Suprapubic skin (tissue), 4 donors: Measurements from ENCODE around the gene TMEM163. TPM values are rescaled to one million over a fixed set of nuclear protein-coding genes. Genes with fewer than 3 reads are reported as not detected.

Source experiments
- DNase-seq, 2 donors: peaks; one replicate each; pipeline ENCODE4 v3.0.0-alpha.2; 2019; ENCODE audit warnings: low spot score in 2 of 2
- H3K27ac ChIP-seq: fragments of 200-600 bp; sonication (generic); one replicate; pipeline ENCODE4 v1.5.1; 2019
- H3K27me3 ChIP-seq: fragments of 200-600 bp; sonication (generic); one replicate; pipeline ENCODE4 v1.5.1; 2019
- H3K36me3 ChIP-seq: fragments of 200-600 bp; sonication (generic); one replicate; pipeline ENCODE4 v1.5.1; 2019
- H3K4me1 ChIP-seq: fragments of 200-600 bp; sonication (generic); one replicate; pipeline ENCODE4 v1.5.1; 2019
- H3K4me3 ChIP-seq: fragments of 200-600 bp; sonication (generic); one replicate; pipeline ENCODE4 v1.5.1; 2019; ENCODE audit warnings: mild to moderate bottlenecking
- H3K9me3 ChIP-seq: fragments of 200-600 bp; sonication (generic); one replicate; pipeline ENCODE4 v1.5.1; 2019
- CTCF ChIP-seq, 2 donors: fragments of 200-600 bp in 1 of 2; fragments of 450-650 bp in 1 of 2; sonication (generic) in 1 of 2; IDR thresholded peaks; one replicate each; pipeline ENCODE4 v1.5.1; 2016 to 2019; ENCODE audit warnings: antibody characterized with exemption in 2 of 2, mild to moderate bottlenecking in 1 of 2, moderate library complexity in 1 of 2
- EP300 ChIP-seq: sonication (generic); formaldehyde crosslinking; IDR thresholded peaks from one replicate; pipeline ENCODE4 v1.6.1; 2017; ENCODE audit warnings: antibody characterized with exemption
- POLR2A ChIP-seq, 2 donors: fragments of 450-650 bp; IDR thresholded peaks; one replicate each; pipeline ENCODE4 v1.6.1; 2017; ENCODE audit warnings: antibody characterized with exemption in 2 of 2, mild to moderate bottlenecking in 2 of 2, moderate library complexity in 2 of 2
- POLR2AphosphoS5 ChIP-seq, 3 donors: sonication (generic); formaldehyde crosslinking; IDR thresholded peaks; one replicate each; pipeline ENCODE4 v1.6.1; 2017; ENCODE audit warnings: antibody characterized with exemption in 3 of 3
- WGBS: methylation state at CpG from one replicate; pipeline ENCODE4 v1.1.5; 2018; 5-methylcytosine and 5-hydroxymethylcytosine counted together
- total RNA-seq, 4 donors: library from RNA; depleted of rRNA; stranded (reverse); fragments of >200 nt; gene quantifications; one replicate each; pipeline ENCODE4 v1.1.0, GENCODE V29; 2016

TMEM163 gene
- total RNA-seq, 4 donors from 2014 or later = 0.23 to 0.72 TPM; not detected in 2

- no peak for DNase-seq
- Histone ChIP-seq H3K4me3 (no peak overlapping the region), H3K36me3 (no peaks in the 10 kb centered on the region), H3K9me3 (no peaks in the 10 kb centered on the region), H3K4me1 (no peaks in the 10 kb centered on the region), H3K27ac (no peak overlapping the region), H3K27me3 (no peaks in the 10 kb centered on the region)
- TF ChIP-seq EP300 (no peak), CTCF (IDR thresholded peaks at IDR 0.05) (no peak), POLR2A (IDR thresholded peaks at IDR 0.05) (no peak), POLR2AphosphoS5 (IDR thresholded peaks at IDR 0.05) (no peak)
- 63% methylated on average over 8 of the region's 8 CpGs for WGBS
These were observed 182.5 kb downstream of the TMEM163 start for GRCh38 chr2:134536296-134536695.

GRCh38 chr2:134532537-134532936 is 186.3 kb downstream of the TMEM163 start:
- Histone ChIP-seq H3K27me3 (no peaks in the 10 kb centered on the region), H3K4me3 (no peak overlapping the region), H3K36me3 (no peaks in the 10 kb centered on the region), H3K9me3 (no peaks in the 10 kb centered on the region), H3K27ac (no peak overlapping the region), H3K4me1 (no peaks in the 10 kb centered on the region)
- no peak for DNase-seq
- WGBS = 78% methylated on average over 1 of the region's 1 CpG
- no peak for TF ChIP-seq POLR2AphosphoS5 (IDR thresholded peaks at IDR 0.05)
- no peak for TF ChIP-seq EP300
- TF ChIP-seq POLR2A (IDR thresholded peaks at IDR 0.05) = no peak
- TF ChIP-seq CTCF (IDR thresholded peaks at IDR 0.05) = no peak

DNA sequence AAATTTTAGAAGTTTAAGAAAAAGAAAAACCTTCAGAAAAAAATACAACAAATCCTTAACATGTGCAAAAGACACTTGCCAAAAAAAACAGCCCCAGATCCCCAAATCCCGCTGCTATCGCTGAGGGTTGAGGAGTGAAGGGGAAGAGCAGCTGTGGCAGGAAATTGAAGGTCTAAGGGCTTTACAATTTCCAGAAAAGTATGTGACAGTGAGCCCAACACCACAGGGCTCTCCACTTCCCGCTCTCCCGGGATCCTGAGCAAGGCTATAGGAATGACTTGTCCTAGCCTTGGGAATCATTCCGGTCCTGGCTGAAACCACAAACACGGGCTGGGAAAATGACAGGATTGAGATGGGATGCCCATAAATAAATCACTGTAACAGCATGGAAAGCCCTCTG is 191.4 kb downstream of the TMEM163 start:
- no peaks in the 10 kb centered on the region for H3K36me3 ChIP-seq
- TF ChIP-seq CTCF (IDR thresholded peaks at IDR 0.05) (no peak), EP300 (no peak), POLR2AphosphoS5 (IDR thresholded peaks at IDR 0.05) (no peak), POLR2A (IDR thresholded peaks at IDR 0.05) (no peak)
- WGBS = 55% methylated on average over 6 of the region's 6 CpGs
- no peak overlapping the region for H3K27ac ChIP-seq
- no peaks in the 10 kb centered on the region for H3K9me3 ChIP-seq
- no peaks in the 10 kb centered on the region for H3K4me1 ChIP-seq
- DNase-seq = peak in 1 of 2 donors; percentile 45
- no peaks in the 10 kb centered on the region for H3K27me3 ChIP-seq
- H3K4me3 ChIP-seq = no peak overlapping the region

DNA sequence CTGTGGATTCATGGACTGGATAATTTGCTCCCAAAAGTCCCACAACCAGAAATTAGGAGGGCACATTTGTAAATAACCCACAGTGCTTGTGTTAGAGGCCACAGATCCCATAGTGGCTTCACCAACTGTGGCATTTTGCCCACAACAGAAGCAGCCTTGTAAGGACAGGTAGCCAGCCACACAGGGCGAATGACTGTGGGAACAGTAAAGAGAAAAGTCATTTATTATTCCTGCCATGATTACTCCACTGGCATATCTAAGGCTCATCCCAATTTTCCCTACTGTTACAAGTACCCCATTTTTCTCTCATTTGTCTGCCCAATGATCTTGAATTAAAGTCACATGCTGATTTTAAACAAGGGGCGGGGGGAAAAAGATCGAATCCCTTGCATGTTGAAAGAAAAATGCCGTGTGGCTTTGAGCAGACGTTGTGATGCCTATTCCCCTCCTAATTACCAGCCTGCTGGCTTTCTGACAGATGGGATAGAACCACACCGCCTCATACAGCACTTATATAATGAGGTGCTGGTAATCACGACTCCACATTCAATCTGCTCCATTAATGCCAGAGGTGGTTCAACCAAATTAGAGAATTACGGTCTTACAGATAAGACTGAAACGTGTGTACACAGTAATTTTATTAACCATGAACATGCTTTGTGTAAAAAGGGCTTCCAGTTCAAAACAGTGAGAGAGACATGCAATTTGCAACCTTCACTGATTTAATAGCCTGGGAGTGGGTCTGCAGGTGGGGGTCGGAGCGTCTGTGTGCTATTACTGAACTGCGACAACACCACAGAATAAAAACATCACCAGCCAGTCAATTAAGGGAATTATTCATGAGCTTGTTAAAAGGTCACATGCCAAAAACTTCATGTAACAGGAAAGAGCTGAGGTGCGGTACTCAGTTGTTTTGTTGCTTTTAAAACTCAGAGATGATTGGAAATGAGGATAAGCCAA is 196.0 kb downstream of the TMEM163 start:
- no peaks in the 10 kb centered on the region for H3K4me1 ChIP-seq
- no peak overlapping the region for H3K4me3 ChIP-seq
- H3K27me3 ChIP-seq = no peaks in the 10 kb centered on the region
- no peaks in the 10 kb centered on the region for H3K36me3 ChIP-seq
- TF ChIP-seq POLR2AphosphoS5 (IDR thresholded peaks at IDR 0.05) (no peak), POLR2A (IDR thresholded peaks at IDR 0.05) (no peak), EP300 (no peak), CTCF (IDR thresholded peaks at IDR 0.05) (no peak)
- no peaks in the 10 kb centered on the region for H3K9me3 ChIP-seq
- 62% methylated on average over 13 of the region's 13 CpGs for WGBS
- no peak overlapping the region for H3K27ac ChIP-seq
- DNase-seq = peak in 1 of 2 donors; percentile 3

DNA sequence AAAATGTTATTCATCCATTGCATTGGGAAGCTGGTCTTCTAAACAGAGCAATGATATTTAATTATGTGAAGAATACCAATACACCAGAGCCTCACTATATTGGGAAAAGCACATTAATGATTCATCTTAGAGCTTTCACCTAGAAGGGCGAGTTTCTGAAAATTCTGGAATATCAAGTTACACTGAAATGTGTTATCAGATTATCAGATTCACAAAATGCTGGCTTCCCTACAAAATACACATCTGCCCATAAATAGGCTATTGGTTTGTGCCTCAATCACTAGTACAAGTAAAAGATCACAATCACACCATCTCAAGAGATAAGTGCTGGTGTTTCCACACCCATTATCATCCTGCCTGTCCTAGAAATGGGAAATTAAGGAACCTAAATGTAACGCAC is 200.7 kb downstream of the TMEM163 start:
- no peaks in the 10 kb centered on the region for H3K9me3 ChIP-seq
- H3K4me3 ChIP-seq = no peak overlapping the region
- DNase-seq = no peak
- H3K4me1 ChIP-seq = no peaks in the 10 kb centered on the region
- no peaks in the 10 kb centered on the region for H3K36me3 ChIP-seq
- no peak for TF ChIP-seq EP300
- TF ChIP-seq POLR2AphosphoS5 (IDR thresholded peaks at IDR 0.05) = no peak
- TF ChIP-seq POLR2A (IDR thresholded peaks at IDR 0.05) = no peak
- no peak for TF ChIP-seq CTCF (IDR thresholded peaks at IDR 0.05)
- WGBS = 54% methylated on average over 2 of the region's 2 CpGs
- H3K27me3 ChIP-seq = no peaks in the 10 kb centered on the region
- no peak overlapping the region for H3K27ac ChIP-seq
